ENCODE results near the gene LRRC8E. TPM values are rescaled to one million over a fixed set of nuclear protein-coding genes. Genes with fewer than 3 reads are reported as not detected.

LRRC8E gene
- total and polyA plus RNA-seq, 10 of the 15 experiments (the other 5 are each of a cell fraction or from before 2014, with no cell fraction given) = 0.04 to 0.32 (median 0.25) TPM; not detected in 7

- no peak for TF ChIP-seq CHD4 (IDR thresholded peaks at IDR 0.05)
- TF ChIP-seq, protein P1, sequence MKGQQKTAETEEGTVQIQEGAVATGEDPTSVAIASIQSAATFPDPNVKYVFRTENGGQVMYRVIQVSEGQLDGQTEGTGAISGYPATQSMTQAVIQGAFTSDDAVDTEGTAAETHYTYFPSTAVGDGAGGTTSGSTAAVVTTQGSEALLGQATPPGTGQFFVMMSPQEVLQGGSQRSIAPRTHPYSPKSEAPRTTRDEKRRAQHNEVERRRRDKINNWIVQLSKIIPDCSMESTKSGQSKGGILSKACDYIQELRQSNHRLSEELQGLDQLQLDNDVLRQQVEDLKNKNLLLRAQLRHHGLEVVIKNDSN (IDR thresholded peaks at IDR 0.05; ENCODE audit: borderline replicate concordance, extremely low read length, insufficient read depth, low read depth, low read length) = no peak
- TF ChIP-seq KDM1A (IDR thresholded peaks at IDR 0.05; ENCODE audit: borderline replicate concordance) = no peak
- TF ChIP-seq RFX5 (IDR thresholded peaks at IDR 0.05; ENCODE audit: low read depth, low read length) = no peak
- TF ChIP-seq WRNIP1 (IDR thresholded peaks at IDR 0.05; ENCODE audit: borderline replicate concordance, low read depth, low read length) = no peak
- TF ChIP-seq ZNF687 (IDR thresholded peaks at IDR 0.05) = peak; percentile 82
- TF ChIP-seq CEBPB (IDR thresholded peaks at IDR 0.05; ENCODE audit: borderline replicate concordance in 1 of 2, low read depth in 2 of 2, low read length in 2 of 2) = no peak
- TF ChIP-seq PML (IDR thresholded peaks at IDR 0.05; ENCODE audit: low read length) = no peak
- no peak for TF ChIP-seq PAX5 (IDR thresholded peaks at IDR 0.05; ENCODE audit: borderline replicate concordance, low read depth, low read length)
- no peak for TF ChIP-seq HCFC1 (IDR thresholded peaks at IDR 0.05; ENCODE audit: low read length)
- no peak for TF ChIP-seq EED (IDR thresholded peaks at IDR 0.05; ENCODE audit: low read depth)
- TF ChIP-seq, protein P2, sequence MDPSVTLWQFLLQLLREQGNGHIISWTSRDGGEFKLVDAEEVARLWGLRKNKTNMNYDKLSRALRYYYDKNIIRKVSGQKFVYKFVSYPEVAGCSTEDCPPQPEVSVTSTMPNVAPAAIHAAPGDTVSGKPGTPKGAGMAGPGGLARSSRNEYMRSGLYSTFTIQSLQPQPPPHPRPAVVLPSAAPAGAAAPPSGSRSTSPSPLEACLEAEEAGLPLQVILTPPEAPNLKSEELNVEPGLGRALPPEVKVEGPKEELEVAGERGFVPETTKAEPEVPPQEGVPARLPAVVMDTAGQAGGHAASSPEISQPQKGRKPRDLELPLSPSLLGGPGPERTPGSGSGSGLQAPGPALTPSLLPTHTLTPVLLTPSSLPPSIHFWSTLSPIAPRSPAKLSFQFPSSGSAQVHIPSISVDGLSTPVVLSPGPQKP (IDR thresholded peaks at IDR 0.05; ENCODE audit: low read depth, low read length) = no peak
- TF ChIP-seq BRCA1 (IDR thresholded peaks at IDR 0.05; ENCODE audit: low read depth, low read length) = no peak
- TF ChIP-seq EGR1 (IDR thresholded peaks at IDR 0.05; ENCODE audit: borderline replicate concordance in 1 of 2, low read depth in 2 of 2, low read length in 2 of 2) = no peak
- peak; percentile 90 for TF ChIP-seq TCF3 (IDR thresholded peaks at IDR 0.05; ENCODE audit: borderline replicate concordance, insufficient read depth, low read depth, low read length)
- no peak for TF ChIP-seq SPI1 (IDR thresholded peaks at IDR 0.05; ENCODE audit: borderline replicate concordance, insufficient read depth, low read depth, low read length)
- TF ChIP-seq E4F1 (IDR thresholded peaks at IDR 0.05; ENCODE audit: borderline replicate concordance, partially characterized antibody) = no peak
- TF ChIP-seq MYC (IDR thresholded peaks at IDR 0.05; ENCODE audit: insufficient read depth, insufficient read length, insufficient replicate concordance, low read length, severe bottlenecking) = no peak
- no peak for TF ChIP-seq TBL1XR1 (IDR thresholded peaks at IDR 0.05; ENCODE audit: low read depth, low read length)
These were observed 19.4 kb upstream of the LRRC8E start (continued) for GRCh38 chr19:7868671-7869452.
